Measurements from ENCODE around the gene CUX1. TPM values are rescaled to one million over a fixed set of nuclear protein-coding genes. Genes with fewer than 3 reads are reported as not detected.
A peak's percentile ranks its signal among the peaks of the same experiment; 100 is the strongest.

The CUX1 gene
- total and polyA plus RNA-seq, 2 of the 13 experiments (the other 11 are each of a cell fraction or from before 2014, with no cell fraction given), result 13.7 to 14.9 TPM

DNA sequence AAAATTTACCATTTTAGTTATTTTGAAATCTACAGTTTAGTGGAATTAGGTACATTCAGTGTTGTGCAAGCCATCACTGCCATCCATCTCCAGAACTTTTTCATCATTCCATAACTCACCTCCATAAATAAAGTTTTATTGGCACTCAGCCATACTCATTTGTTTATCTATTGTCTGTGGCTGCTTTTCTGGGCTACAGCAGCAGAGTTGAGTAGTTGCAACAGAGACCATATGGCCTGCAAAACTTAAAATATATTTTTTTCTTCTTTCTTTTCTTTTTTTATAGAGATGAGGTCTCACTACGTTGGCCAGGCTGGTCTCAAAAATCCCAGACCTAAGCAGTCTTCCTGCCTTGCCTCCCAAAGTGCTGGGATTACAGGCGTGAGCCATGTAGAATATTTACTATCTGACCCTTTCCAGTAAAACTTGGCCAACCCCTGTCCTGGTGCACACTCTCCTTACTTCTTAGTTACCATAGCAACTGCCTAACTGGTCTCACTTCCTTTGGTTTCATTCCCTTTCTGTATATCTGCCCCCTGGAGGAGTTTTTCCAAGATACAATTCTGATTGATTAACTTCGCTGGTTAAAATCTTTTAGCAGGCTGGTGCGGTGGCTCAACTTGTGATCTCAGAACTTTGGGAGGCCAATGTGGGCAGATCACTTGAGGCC lies 133.2 kb downstream of the CUX1 start:
- H3K36me3 ChIP-seq (replicated peaks in 1 of 2; ENCODE audit: control insufficient read depth in 1 of 2, insufficient read depth in 2 of 2, low read length in 2 of 2), result peaks cover 0 to 6% of the 10 kb centered on the region in 2 experiments; a peak in 1 of 5 replicates
- H3K4me2 ChIP-seq (ENCODE audit: low read depth, low read length), result no peak overlapping the region
- H3K4me1 ChIP-seq (ENCODE audit: insufficient read depth, low read length), result no peaks in the 10 kb centered on the region
- H3K4me3 ChIP-seq (replicated peaks in 1 of 3; ENCODE audit: insufficient read depth in 1 of 3, low read depth in 2 of 3, low read length in 3 of 3), result no peak overlapping the region
- intact Hi-C loops (cut with micrococcal nuclease; ENCODE audit: unreplicated experiment), result no loop called here
- POLR2A ChIA-PET, result no interaction called here
- DNase-seq (ENCODE audit: low spot score) (no peak), FAIRE-seq (no peak), ATAC-seq (no peak)
- H2AFZ ChIP-seq (ENCODE audit: low read length), result no peak overlapping the region
- CTCF ChIA-PET (ENCODE audit: low intra/inter-chr PET ratio, low total read pairs), result no interaction called here
- no peaks in the 10 kb centered on the region for H3K27me3 ChIP-seq (ENCODE audit: control insufficient read depth in 1 of 2, insufficient read depth in 2 of 2, low read length in 2 of 2)
- H4K20me1 ChIP-seq (ENCODE audit: insufficient read depth, low read length), result no peaks in the 10 kb centered on the region; the same call in 1 of the 2 replicates
- no peak overlapping the region for H3K27ac ChIP-seq (ENCODE audit: extremely low read length, insufficient read depth, low read length)
- H3K9ac ChIP-seq (ENCODE audit: insufficient read depth, low read depth, low read length), result no peak overlapping the region
- WGBS (ENCODE audit: low lambda C conversion rate), result 98% methylated on average over 4 of the region's 4 CpGs
- TF ChIP-seq RFX1 (IDR thresholded peaks at IDR 0.05), result peak; percentile 48; the same call in 1 of the 2 replicates
- no peak for TF ChIP-seq CHD4 (IDR thresholded peaks at IDR 0.05; ENCODE audit: borderline replicate concordance, low read length)
- H3K9me3 ChIP-seq (ENCODE audit: low read length), result no peaks in the 10 kb centered on the region
- in situ Hi-C loops (cut with HindIII; ENCODE audit: extremely low pct_ligation_motif_present, low pct_unique_long_range_greater_than_20kb), result no loop called here
- no TSS peak for BruUV-seq (replicated peaks)
- H3K79me2 ChIP-seq (ENCODE audit: insufficient read depth, low read length), result peaks cover 2% of the 10 kb centered on the region

DNA sequence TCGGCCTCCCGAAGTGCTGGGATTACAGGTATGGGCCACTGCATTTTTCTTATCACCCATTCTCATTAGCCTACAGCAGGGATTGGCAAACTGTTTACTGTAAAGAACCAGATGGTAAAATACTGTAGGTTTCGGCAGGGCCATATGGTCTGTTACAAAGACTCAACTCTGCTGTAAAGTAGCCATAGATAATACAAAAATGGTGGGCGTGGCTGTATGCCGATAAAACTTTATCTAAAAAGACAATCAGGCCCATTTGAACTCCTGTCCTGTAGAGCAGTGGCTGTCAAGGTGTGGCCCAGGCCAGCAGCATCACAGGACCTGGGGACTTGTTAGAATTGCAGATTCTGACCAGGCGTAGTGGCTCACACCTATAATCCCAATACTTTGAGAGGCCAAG lies 134.3 kb downstream of the CUX1 start:
- H4K20me1 ChIP-seq (ENCODE audit: insufficient read depth, low read length), result no peaks in the 10 kb centered on the region; the same call in 1 of the 2 replicates
- H3K79me2 ChIP-seq (ENCODE audit: insufficient read depth, low read length), result peaks cover 2% of the 10 kb centered on the region
- H3K36me3 ChIP-seq (replicated peaks in 1 of 2; ENCODE audit: control insufficient read depth in 1 of 2, insufficient read depth in 2 of 2, low read length in 2 of 2), result peaks cover 0 to 6% of the 10 kb centered on the region in 2 experiments; a peak in 1 of 5 replicates
- no peak overlapping the region for H3K4me2 ChIP-seq (ENCODE audit: low read depth, low read length)
- no peak overlapping the region for H3K27ac ChIP-seq (ENCODE audit: extremely low read length, insufficient read depth, low read length)
- no peaks in the 10 kb centered on the region for H3K27me3 ChIP-seq (ENCODE audit: control insufficient read depth in 1 of 2, insufficient read depth in 2 of 2, low read length in 2 of 2)
- no peak overlapping the region for H2AFZ ChIP-seq (ENCODE audit: low read length)
- H3K4me1 ChIP-seq (ENCODE audit: insufficient read depth, low read length), result no peaks in the 10 kb centered on the region
- no TSS peak for BruUV-seq (replicated peaks)
- in situ Hi-C loops (cut with HindIII; ENCODE audit: extremely low pct_ligation_motif_present, low pct_unique_long_range_greater_than_20kb), result no loop called here
- no peaks in the 10 kb centered on the region for H3K9me3 ChIP-seq (ENCODE audit: low read length)
- DNase-seq (ENCODE audit: low spot score) (no peak), FAIRE-seq (no peak), ATAC-seq (no peak)
- ChIA-PET CTCF (ENCODE audit: low intra/inter-chr PET ratio, low total read pairs) (no interaction called here), POLR2A (no interaction called here)
- H3K4me3 ChIP-seq (replicated peaks in 1 of 3; ENCODE audit: insufficient read depth in 1 of 3, low read depth in 2 of 3, low read length in 3 of 3), result no peak overlapping the region
- H3K9ac ChIP-seq (ENCODE audit: insufficient read depth, low read depth, low read length), result no peak overlapping the region
- WGBS (ENCODE audit: low lambda C conversion rate), result 96% methylated on average over 6 of the region's 6 CpGs
- intact Hi-C loops (cut with micrococcal nuclease; ENCODE audit: unreplicated experiment), result no loop called here
- TF ChIP-seq MIER3 (CRISPR knock-in tag; IDR thresholded peaks at IDR 0.05; ENCODE audit: borderline replicate concordance) (no peak), RARG (CRISPR knock-in tag; IDR thresholded peaks at IDR 0.05; ENCODE audit: low read depth) (no peak), CEBPB (IDR thresholded peaks at IDR 0.05; ENCODE audit: borderline replicate concordance, low read depth, low read length) (no peak), NCOA5 (CRISPR knock-in tag; IDR thresholded peaks at IDR 0.05) (no peak)
- TF ChIP-seq, protein P1, sequence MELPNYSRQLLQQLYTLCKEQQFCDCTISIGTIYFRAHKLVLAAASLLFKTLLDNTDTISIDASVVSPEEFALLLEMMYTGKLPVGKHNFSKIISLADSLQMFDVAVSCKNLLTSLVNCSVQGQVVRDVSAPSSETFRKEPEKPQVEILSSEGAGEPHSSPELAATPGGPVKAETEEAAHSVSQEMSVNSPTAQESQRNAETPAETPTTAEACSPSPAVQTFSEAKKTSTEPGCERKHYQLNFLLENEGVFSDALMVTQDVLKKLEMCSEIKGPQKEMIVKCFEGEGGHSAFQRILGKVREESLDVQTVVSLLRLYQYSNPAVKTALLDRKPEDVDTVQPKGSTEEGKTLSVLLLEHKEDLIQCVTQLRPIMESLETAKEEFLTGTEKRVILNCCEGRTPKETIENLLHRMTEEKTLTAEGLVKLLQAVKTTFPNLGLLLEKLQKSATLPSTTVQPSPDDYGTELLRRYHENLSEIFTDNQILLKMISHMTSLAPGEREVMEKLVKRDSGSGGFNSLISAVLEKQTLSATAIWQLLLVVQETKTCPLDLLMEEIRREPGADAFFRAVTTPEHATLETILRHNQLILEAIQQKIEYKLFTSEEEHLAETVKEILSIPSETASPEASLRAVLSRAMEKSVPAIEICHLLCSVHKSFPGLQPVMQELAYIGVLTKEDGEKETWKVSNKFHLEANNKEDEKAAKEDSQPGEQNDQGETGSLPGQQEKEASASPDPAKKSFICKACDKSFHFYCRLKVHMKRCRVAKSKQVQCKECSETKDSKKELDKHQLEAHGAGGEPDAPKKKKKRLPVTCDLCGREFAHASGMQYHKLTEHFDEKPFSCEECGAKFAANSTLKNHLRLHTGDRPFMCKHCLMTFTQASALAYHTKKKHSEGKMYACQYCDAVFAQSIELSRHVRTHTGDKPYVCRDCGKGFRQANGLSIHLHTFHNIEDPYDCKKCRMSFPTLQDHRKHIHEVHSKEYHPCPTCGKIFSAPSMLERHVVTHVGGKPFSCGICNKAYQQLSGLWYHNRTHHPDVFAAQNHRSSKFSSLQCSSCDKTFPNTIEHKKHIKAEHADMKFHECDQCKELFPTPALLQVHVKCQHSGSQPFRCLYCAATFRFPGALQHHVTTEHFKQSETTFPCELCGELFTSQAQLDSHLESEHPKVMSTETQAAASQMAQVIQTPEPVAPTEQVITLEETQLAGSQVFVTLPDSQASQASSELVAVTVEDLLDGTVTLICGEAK (IDR thresholded peaks at IDR 0.05), result no peak
- TF ChIP-seq, protein P1 (CRISPR knock-in tag; IDR thresholded peaks at IDR 0.05), result peak; percentile 95
- TF ChIP-seq, protein P2, sequence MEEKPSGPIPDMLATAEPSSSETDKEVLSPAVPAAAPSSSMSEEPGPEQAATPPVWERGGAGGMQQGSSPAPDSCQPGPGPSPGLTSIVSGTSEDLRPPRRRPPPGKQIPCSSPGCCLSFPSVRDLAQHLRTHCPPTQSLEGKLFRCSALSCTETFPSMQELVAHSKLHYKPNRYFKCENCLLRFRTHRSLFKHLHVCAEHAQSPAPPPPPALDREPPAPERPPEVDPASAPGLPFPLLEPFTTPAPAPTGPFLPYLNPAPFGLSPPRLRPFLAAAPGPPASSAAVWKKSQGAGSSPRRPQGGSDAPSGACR (CRISPR knock-in tag; IDR thresholded peaks at IDR 0.05), result no peak
